ENCODE measurements around the gene CMTM6. TPM values are rescaled to one million over a fixed set of nuclear protein-coding genes. Genes with fewer than 3 reads are reported as not detected.
A peak's percentile ranks its signal among the peaks of the same experiment; 100 is the strongest.

CMTM6 gene, protein sequence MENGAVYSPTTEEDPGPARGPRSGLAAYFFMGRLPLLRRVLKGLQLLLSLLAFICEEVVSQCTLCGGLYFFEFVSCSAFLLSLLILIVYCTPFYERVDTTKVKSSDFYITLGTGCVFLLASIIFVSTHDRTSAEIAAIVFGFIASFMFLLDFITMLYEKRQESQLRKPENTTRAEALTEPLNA
- 41.8 TPM for total RNA-seq

DNA sequence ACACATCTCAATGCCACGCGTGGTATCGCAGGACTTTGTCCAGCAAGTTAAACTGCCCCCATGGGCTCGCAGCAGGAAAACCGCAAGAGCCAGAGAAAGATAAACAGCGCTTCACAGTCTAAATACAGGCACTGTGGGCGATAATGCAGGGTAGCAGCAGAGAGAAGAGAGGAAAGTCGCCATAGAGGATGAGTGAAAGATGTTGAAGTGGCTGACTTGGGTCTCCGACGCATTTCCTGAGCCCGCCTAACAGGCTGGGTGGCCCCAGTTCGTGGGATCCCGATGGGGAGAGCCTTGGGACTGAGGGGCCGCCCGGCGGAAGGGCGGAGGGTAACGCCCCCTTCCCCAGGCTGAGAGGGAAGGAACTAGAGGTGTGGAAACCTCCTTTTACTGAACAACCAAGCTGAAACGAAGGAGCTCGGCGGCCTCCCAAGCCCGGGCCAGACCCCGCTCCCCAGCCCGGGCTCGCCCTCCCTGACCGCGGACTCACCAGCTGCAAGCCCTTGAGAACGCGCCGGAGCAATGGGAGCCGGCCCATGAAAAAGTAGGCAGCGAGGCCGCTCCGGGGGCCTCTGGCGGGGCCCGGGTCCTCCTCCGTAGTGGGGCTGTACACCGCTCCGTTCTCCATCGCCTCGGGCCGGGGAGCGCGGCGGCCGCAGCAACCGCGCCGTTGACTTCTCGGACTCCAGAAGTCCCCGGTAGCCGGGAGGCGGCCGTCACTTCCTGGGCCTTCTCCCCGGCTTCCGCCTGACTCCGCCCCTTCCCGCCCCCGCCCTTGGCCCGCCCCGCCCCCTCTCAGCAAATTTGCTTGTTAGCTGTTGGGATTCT is at the start of gene CMTM6:
Gene CMTM6 (minus strand): TSS at position 735 of the 828 bp plus-strand sequence. CDS start 107 bp downstream, at position 628.

Small RNA genes within 50 kb of the gene (small RNA-seq; reads per million reads assigned to genes)
- gene MIR548AY: 0.36 reads per million, percentile 34 among the genes with 10 or more reads in this experiment

Other genes starting within 250 kb of the CMTM6 start
- gene CMTM7, start 111.0 kb downstream of the CMTM6 start, total RNA-seq: 0.69 TPM
- gene DYNC1LI1, start 68.0 kb upstream of the CMTM6 start, total RNA-seq: 106 TPM
- gene CNOT10, start 182.3 kb upstream of the CMTM6 start, total RNA-seq: 47.3 TPM

Measured in diencephalon (tissue), 1 donor.